SK-N-SH (cell line): ENCODE measurements around the gene UBE2G1.

ENCODE experiments used
- CTCF ChIP-seq: fragments of 200-600 bp; sonication (generic); IDR thresholded peaks from 2 replicates; pipeline ENCODE4 v1.6.1; 2017; ENCODE audit warnings: antibody characterized with exemption, mild to moderate bottlenecking, moderate library complexity
- EP300 ChIP-seq, 2 experiments: IDR thresholded peaks; 2 replicates each; pipeline versions ENCODE4 v1.4.0 to v1.6.1; 2012; ENCODE audit warnings: borderline replicate concordance in 1 of 2, low read depth in 1 of 2, low read length in 1 of 2
- GABPA ChIP-seq: IDR thresholded peaks from 2 replicates; pipeline ENCODE4 v1.4.0; 2012; ENCODE audit warnings: low read depth, mild to moderate bottlenecking
- JUND ChIP-seq: IDR thresholded peaks from 2 replicates; pipeline ENCODE4 v1.4.0; 2012
- POLR2AphosphoS5 ChIP-seq: IDR thresholded peaks from 2 replicates; pipeline ENCODE4 v1.6.1; 2012; ENCODE audit warnings: low read depth, low read length
- SMC3 ChIP-seq: IDR thresholded peaks from 2 replicates; pipeline ENCODE4 v1.6.1; 2012; ENCODE audit warnings: low read depth, low read length, improper control_type of control experiment
- TAF1 ChIP-seq: IDR thresholded peaks from 2 replicates; pipeline ENCODE4 v1.6.1; 2012; ENCODE audit warnings: low read depth, mild to moderate bottlenecking, low read length, moderate library complexity, borderline replicate concordance
- YY1 ChIP-seq: IDR thresholded peaks from 2 replicates; pipeline ENCODE4 v1.4.0; 2012; ENCODE audit warnings: low read depth, mild to moderate bottlenecking
- TF ChIP-seq, protein P1 (sequence below): IDR thresholded peaks from 2 replicates; pipeline ENCODE4 v1.4.0; 2012; ENCODE audit warnings: low read depth, borderline replicate concordance
- TF ChIP-seq, protein P2 (sequence below): IDR thresholded peaks from 2 replicates; pipeline ENCODE4 v1.4.0; 2012; ENCODE audit warnings: low read depth

DNA sequence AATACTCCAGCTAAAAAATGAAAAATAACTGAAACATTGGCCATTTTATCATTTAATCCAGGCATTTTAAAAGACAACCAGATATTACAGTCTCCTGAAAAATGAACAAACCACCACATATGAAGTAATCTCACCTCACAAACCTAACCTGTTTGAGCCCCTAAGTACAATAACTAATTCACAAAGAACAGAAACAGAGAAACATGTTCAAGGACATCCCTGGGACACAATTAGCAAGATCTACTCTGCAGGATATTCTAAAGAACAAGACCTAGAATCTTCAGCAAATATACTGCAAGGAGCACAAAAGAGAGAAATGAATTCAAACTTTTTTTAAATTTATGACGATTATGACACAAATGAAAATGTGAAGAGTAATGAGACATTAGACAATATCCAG lies 51.9 kb downstream of the UBE2G1 start:
- TF ChIP-seq EP300 (IDR thresholded peaks at IDR 0.05; ENCODE audit: borderline replicate concordance in 1 of 2, low read depth in 1 of 2, low read length in 1 of 2) (no peak), CTCF (no peak), YY1 (no peak), POLR2AphosphoS5 (no peak), SMC3 (no peak), JUND (no peak), TAF1 (no peak), GABPA (no peak)
- TF ChIP-seq, protein P1, sequence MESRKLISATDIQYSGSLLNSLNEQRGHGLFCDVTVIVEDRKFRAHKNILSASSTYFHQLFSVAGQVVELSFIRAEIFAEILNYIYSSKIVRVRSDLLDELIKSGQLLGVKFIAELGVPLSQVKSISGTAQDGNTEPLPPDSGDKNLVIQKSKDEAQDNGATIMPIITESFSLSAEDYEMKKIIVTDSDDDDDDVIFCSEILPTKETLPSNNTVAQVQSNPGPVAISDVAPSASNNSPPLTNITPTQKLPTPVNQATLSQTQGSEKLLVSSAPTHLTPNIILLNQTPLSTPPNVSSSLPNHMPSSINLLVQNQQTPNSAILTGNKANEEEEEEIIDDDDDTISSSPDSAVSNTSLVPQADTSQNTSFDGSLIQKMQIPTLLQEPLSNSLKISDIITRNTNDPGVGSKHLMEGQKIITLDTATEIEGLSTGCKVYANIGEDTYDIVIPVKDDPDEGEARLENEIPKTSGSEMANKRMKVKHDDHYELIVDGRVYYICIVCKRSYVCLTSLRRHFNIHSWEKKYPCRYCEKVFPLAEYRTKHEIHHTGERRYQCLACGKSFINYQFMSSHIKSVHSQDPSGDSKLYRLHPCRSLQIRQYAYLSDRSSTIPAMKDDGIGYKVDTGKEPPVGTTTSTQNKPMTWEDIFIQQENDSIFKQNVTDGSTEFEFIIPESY, result no peak
- TF ChIP-seq, protein P2, sequence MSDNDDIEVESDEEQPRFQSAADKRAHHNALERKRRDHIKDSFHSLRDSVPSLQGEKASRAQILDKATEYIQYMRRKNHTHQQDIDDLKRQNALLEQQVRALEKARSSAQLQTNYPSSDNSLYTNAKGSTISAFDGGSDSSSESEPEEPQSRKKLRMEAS, result no peak
